ENCODE data around the gene PPP2R2D.

The PPP2R2D gene

GRCh38 chr10:131996466-131997365, 95.9 kb downstream of the PPP2R2D start:
- H3K27ac ChIP-seq (ENCODE audit: low read depth, low read length), result peak overlapping the region; percentile 49
- peaks cover 24% of the 10 kb centered on the region for H3K4me1 ChIP-seq (ENCODE audit: control insufficient read depth, insufficient read depth, low read length)
- no peaks in the 10 kb centered on the region for H3K36me3 ChIP-seq (ENCODE audit: control insufficient read depth, insufficient read depth, low read length)
- H3K4me3 ChIP-seq (ENCODE audit: low read depth, low read length), result no peak overlapping the region
- H3K27me3 ChIP-seq (ENCODE audit: control insufficient read depth, insufficient read depth, low read length), result no peaks in the 10 kb centered on the region
- H3K9me3 ChIP-seq (ENCODE audit: control insufficient read depth, insufficient read depth, low read length), result no peaks in the 10 kb centered on the region
- no peak overlapping the region for H3K9ac ChIP-seq (ENCODE audit: low read depth, low read length)

GRCh38 chr10:131997366-131998049, 96.7 kb downstream of the PPP2R2D start:
- Histone ChIP-seq H3K4me1 (ENCODE audit: control insufficient read depth, insufficient read depth, low read length) (peaks cover 26% of the 10 kb centered on the region), H3K9ac (ENCODE audit: low read depth, low read length) (no peak overlapping the region), H3K9me3 (ENCODE audit: control insufficient read depth, insufficient read depth, low read length) (no peaks in the 10 kb centered on the region), H3K36me3 (ENCODE audit: control insufficient read depth, insufficient read depth, low read length) (no peaks in the 10 kb centered on the region), H3K27ac (ENCODE audit: low read depth, low read length) (peak overlapping the region; percentile 77), H3K27me3 (ENCODE audit: control insufficient read depth, insufficient read depth, low read length) (no peaks in the 10 kb centered on the region), H3K4me3 (ENCODE audit: low read depth, low read length) (no peak overlapping the region)

GRCh38 chr10:131998050-131998844, 97.4 kb downstream of the PPP2R2D start:
- peak overlapping the region; percentile 77 for H3K27ac ChIP-seq (ENCODE audit: low read depth, low read length)
- no peaks in the 10 kb centered on the region for H3K9me3 ChIP-seq (ENCODE audit: control insufficient read depth, insufficient read depth, low read length)
- no peaks in the 10 kb centered on the region for H3K27me3 ChIP-seq (ENCODE audit: control insufficient read depth, insufficient read depth, low read length)
- peaks cover 26% of the 10 kb centered on the region for H3K4me1 ChIP-seq (ENCODE audit: control insufficient read depth, insufficient read depth, low read length)
- no peak overlapping the region for H3K9ac ChIP-seq (ENCODE audit: low read depth, low read length)
- H3K4me3 ChIP-seq (ENCODE audit: low read depth, low read length), result no peak overlapping the region
- H3K36me3 ChIP-seq (ENCODE audit: control insufficient read depth, insufficient read depth, low read length), result no peaks in the 10 kb centered on the region

GRCh38 chr10:131998845-131999681, 98.3 kb downstream of the PPP2R2D start:
- Histone ChIP-seq H3K36me3 (ENCODE audit: control insufficient read depth, insufficient read depth, low read length) (no peaks in the 10 kb centered on the region), H3K27me3 (ENCODE audit: control insufficient read depth, insufficient read depth, low read length) (no peaks in the 10 kb centered on the region), H3K9ac (ENCODE audit: low read depth, low read length) (no peak overlapping the region), H3K9me3 (ENCODE audit: control insufficient read depth, insufficient read depth, low read length) (no peaks in the 10 kb centered on the region), H3K4me3 (ENCODE audit: low read depth, low read length) (no peak overlapping the region), H3K27ac (ENCODE audit: low read depth, low read length) (peak overlapping the region; percentile 77), H3K4me1 (ENCODE audit: control insufficient read depth, insufficient read depth, low read length) (peaks cover 30% of the 10 kb centered on the region)

GRCh38 chr10:132001238-132001972, 100.6 kb downstream of the PPP2R2D start:
- Histone ChIP-seq H3K4me3 (ENCODE audit: low read depth, low read length) (no peak overlapping the region), H3K9ac (ENCODE audit: low read depth, low read length) (no peak overlapping the region), H3K27ac (ENCODE audit: low read depth, low read length) (peak overlapping the region; percentile 73), H3K9me3 (ENCODE audit: control insufficient read depth, insufficient read depth, low read length) (no peaks in the 10 kb centered on the region), H3K4me1 (ENCODE audit: control insufficient read depth, insufficient read depth, low read length) (peaks cover 33% of the 10 kb centered on the region), H3K27me3 (ENCODE audit: control insufficient read depth, insufficient read depth, low read length) (no peaks in the 10 kb centered on the region), H3K36me3 (ENCODE audit: control insufficient read depth, insufficient read depth, low read length) (no peaks in the 10 kb centered on the region)

GRCh38 chr10:132002004-132002403, 101.2 kb downstream of the PPP2R2D start:
- Histone ChIP-seq H3K9me3 (ENCODE audit: control insufficient read depth, insufficient read depth, low read length) (no peaks in the 10 kb centered on the region), H3K9ac (ENCODE audit: low read depth, low read length) (no peak overlapping the region), H3K27me3 (ENCODE audit: control insufficient read depth, insufficient read depth, low read length) (no peaks in the 10 kb centered on the region), H3K36me3 (ENCODE audit: control insufficient read depth, insufficient read depth, low read length) (no peaks in the 10 kb centered on the region), H3K4me3 (ENCODE audit: low read depth, low read length) (no peak overlapping the region), H3K4me1 (ENCODE audit: control insufficient read depth, insufficient read depth, low read length) (peaks cover 39% of the 10 kb centered on the region), H3K27ac (ENCODE audit: low read depth, low read length) (peak overlapping the region; percentile 73)

GRCh38 chr10:132003282-132003924, 102.6 kb downstream of the PPP2R2D start:
- peaks cover 36% of the 10 kb centered on the region for H3K4me1 ChIP-seq (ENCODE audit: control insufficient read depth, insufficient read depth, low read length)
- H3K27me3 ChIP-seq (ENCODE audit: control insufficient read depth, insufficient read depth, low read length), result no peaks in the 10 kb centered on the region
- H3K36me3 ChIP-seq (ENCODE audit: control insufficient read depth, insufficient read depth, low read length), result no peaks in the 10 kb centered on the region
- no peak overlapping the region for H3K4me3 ChIP-seq (ENCODE audit: low read depth, low read length)
- H3K9ac ChIP-seq (ENCODE audit: low read depth, low read length), result no peak overlapping the region
- peak overlapping the region; percentile 66 for H3K27ac ChIP-seq (ENCODE audit: low read depth, low read length)
- no peaks in the 10 kb centered on the region for H3K9me3 ChIP-seq (ENCODE audit: control insufficient read depth, insufficient read depth, low read length)

- Histone ChIP-seq H3K4me3 (ENCODE audit: low read depth, low read length) (no peak overlapping the region), H3K9ac (ENCODE audit: low read depth, low read length) (no peak overlapping the region), H3K27ac (ENCODE audit: low read depth, low read length) (no peak overlapping the region), H3K36me3 (ENCODE audit: control insufficient read depth, insufficient read depth, low read length) (no peaks in the 10 kb centered on the region), H3K27me3 (ENCODE audit: control insufficient read depth, insufficient read depth, low read length) (no peaks in the 10 kb centered on the region), H3K4me1 (ENCODE audit: control insufficient read depth, insufficient read depth, low read length) (peaks cover 38% of the 10 kb centered on the region), H3K9me3 (ENCODE audit: control insufficient read depth, insufficient read depth, low read length) (no peaks in the 10 kb centered on the region)
These were observed 103.2 kb downstream of the PPP2R2D start for GRCh38 chr10:132004052-132004451.

GRCh38 chr10:132005147-132005546, 104.3 kb downstream of the PPP2R2D start:
- H3K9ac ChIP-seq (ENCODE audit: low read depth, low read length), result no peak overlapping the region
- no peaks in the 10 kb centered on the region for H3K9me3 ChIP-seq (ENCODE audit: control insufficient read depth, insufficient read depth, low read length)
- no peaks in the 10 kb centered on the region for H3K36me3 ChIP-seq (ENCODE audit: control insufficient read depth, insufficient read depth, low read length)
- H3K4me1 ChIP-seq (ENCODE audit: control insufficient read depth, insufficient read depth, low read length), result peaks cover 49% of the 10 kb centered on the region
- no peak overlapping the region for H3K27ac ChIP-seq (ENCODE audit: low read depth, low read length)
- no peak overlapping the region for H3K4me3 ChIP-seq (ENCODE audit: low read depth, low read length)
- no peaks in the 10 kb centered on the region for H3K27me3 ChIP-seq (ENCODE audit: control insufficient read depth, insufficient read depth, low read length)

All from HUES48 (cell line).